GM19438 (cell line): ENCODE results near the gene DST.
A peak's percentile ranks its signal among the peaks of the same experiment; 100 is the strongest.
"Not testable (repeated sequence)": the region's sequence is repeated elsewhere in the genome, so short reads cannot be mapped to it uniquely, and the experiment has no call there.

Source experiments
- ATAC-seq: cut with Tn5 transposase; IDR thresholded peaks from one replicate; pipeline ENCODE4 v1.9.1; 2021; ENCODE audit warnings: low read depth; ENCODE audit not compliant: unreplicated experiment

Gene DST

GRCh38 chr6:56574292-56574691 lies 68.4 kb downstream of the DST start:
- ATAC-seq: no peak

GRCh38 chr6:56573624-56574023 lies 69.1 kb downstream of the DST start:
- ATAC-seq: no peak

DNA sequence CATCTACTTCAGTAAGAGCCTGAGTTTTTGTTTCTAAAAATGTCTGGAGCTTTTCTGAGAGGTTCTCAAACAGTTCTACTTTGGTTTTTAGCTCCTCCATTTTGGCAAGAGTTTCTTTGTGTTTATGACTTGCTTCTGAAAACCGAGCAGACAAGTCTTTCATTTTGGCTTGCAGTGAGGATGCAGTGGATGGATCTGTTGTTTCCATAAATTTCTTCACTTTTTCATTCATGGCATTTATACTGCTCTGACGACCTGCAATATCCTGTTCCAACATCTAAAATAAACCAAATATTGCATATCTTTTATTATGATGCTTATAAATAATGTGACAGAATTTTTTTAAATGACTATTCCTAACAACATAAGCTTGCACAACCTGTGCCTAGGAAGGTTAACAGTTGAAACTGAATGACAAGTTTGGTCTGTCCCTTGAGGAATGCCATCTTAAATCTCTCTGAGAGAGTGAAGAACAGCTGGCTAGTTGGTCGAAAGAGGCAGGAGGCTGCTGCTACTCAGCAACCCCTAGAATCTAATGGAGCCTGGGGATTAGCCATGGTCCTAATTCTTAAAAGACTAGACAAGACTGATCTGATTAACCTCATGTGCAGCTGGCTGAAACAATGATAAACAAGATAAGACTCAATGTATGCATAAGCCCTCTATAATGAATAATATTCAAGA lies 69.8 kb downstream of the DST start:
- ATAC-seq: no peak

GRCh38 chr6:56571605-56572004 lies 71.1 kb downstream of the DST start:
- no peak for ATAC-seq

- no peak for ATAC-seq
These were observed 72.0 kb downstream of the DST start for GRCh38 chr6:56570413-56571359.

DNA sequence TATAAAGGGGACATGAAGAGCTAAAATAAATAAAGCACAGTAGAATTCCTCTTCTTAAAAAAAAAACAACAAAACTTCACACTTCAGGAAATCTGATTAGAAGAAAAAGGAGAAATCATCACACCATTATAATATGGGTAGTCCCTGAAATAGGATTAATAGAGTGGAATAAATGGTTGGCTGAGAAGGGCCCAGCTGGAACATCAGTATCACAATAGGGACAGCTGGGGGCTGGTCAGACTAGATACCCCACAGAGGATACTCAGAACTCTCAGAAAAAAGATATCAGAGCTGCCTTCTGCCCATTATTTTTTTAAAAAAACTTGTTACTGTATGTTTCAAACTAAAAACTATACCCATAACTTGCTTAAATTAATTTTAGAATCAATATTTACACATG lies 75.2 kb downstream of the DST start:
- no peak for ATAC-seq

DNA sequence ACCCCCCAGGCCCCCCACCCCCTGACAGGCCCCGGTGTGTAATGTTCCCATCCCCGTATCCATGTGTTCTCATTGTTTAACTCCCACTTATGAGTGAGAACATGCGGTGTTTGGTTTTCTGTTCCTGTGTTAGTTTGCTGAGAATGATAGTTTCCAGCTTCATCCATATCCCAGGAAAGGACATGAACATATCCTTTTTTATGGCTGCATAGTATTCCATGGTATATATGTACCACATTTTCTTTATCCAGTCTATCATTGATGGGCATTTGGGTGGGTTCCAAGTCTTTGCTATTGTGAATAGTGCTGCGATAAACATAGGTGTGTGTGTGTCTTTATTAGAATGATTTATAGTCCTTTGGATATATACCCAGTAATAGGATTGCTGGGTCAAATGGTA lies 80.0 kb downstream of the DST start:
- not testable (repeated sequence) for ATAC-seq

DNA sequence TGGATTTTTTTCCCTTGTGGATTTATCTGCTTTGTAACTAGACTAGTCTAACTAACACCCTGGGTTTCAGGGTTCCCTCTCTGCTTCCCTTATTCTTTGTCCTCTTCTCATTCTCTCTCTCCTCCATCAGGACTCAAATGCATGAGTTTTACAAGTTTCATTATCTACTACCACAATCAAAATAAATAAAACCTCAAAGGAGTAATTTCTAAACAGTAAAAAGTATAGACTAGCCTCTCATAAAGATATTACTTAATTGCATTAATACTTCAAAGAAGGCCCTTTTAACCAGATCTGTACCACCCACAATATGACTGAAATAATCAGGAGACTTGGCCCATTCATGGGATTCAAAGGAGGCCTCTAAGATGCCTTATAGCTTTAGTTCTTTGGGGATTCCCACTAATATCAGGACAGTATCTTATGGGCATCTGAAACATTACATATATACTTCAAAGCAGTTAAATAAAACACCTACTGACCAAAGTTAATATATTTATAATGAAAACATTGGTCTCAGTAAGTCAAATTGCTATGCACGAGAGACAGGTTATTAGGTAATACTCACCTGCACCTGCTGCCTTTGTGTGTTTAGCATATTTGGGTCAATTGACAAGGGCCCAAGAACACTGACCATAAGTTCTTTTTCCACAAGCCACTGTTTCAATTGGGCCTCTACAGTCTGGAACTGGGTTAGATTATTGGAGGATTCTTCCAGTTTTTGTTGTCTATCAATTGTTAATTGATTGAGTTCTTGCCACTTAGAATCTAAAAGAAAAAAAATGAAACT lies 85.7 kb downstream of the DST start:
- ATAC-seq: no peak

DNA sequence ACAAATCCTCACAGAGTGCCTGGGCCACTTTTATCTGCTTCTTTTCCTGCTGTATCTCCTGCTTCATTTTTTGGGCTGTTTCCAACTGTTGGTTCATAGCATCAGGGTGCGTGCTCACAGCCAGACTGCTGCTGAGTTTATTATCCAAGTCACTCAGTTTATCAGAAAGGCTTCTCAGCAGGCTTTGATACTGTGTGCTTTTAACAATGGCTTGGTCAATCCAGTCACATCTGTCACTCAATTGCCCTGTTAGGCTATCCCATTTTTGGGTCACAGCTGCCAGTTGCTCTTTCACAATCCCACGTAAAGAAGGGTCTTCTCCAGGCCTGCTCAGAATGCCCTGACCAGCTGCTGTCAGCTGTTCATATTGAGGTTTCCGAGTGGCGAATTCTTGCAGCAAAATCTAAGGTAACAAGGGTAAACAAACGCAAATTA lies 87.2 kb downstream of the DST start:
- no peak for ATAC-seq

DNA sequence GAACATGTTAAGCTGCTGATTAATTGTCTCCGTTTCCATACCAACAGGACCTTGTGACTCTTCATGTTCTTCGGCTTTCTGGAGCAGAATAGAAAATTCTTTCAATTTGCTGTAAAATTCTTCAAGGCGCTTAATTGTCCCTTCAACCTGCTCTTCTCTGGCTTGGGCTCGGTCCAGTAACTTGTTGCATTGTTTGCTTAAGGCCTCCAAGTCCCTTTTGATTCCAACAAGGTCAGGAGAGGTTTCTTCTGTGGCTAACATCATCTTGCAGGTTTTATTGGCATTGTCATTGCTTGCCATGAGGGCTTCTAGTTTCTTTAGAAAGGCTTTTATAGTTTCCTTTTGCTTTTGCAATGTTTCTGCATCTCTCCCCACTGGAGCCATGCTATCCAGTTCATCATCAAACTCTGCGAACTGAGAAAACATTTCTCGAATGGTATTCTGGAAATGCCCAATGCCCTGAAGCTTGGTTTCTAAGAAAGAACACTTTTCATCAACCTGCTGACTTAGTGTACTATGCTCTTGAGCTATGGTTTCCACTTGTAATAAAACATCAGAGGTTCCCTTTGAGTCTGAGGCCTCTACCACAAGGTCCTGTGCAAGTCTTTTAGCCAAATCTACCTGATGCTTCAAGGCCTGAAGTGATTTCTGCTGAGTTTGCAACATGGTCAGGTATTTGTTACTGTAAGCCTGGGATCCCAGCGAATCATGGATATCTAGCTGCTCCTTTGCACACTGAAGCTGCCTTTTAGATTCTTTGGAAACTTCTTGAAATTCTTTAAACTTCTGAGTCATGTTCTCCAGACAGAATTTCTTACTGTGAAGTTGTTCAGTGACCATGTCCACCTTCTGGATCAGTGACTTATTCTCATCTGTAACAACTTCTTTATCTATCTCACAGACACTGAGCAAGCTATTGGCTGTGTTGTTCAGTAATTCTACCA lies 90.2 kb downstream of the DST start:
- no peak for ATAC-seq

GRCh38 chr6:56551409-56552120 lies 91.1 kb downstream of the DST start:
- no peak for ATAC-seq

- no peak for ATAC-seq
These were observed 92.4 kb downstream of the DST start for GRCh38 chr6:56550301-56550700.

DNA sequence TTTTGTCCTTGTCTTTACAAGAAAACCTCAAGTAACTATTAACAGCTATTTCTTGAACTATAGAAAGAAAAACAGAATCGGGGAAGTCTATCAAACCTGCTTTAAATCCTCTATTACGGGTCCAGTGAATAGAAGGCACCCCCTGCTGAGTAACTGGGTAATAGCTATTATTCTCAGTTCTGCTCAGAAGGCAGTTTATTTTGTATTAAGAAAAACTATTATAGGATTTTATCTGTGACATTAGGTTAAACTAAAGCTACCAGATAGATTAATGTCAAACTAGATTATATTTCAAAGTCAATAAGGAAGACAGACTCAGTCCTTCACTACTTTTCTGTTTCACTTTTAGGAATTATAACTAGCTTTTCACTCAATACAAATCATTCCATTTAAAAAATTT lies 93.7 kb downstream of the DST start:
- no peak for ATAC-seq

DNA sequence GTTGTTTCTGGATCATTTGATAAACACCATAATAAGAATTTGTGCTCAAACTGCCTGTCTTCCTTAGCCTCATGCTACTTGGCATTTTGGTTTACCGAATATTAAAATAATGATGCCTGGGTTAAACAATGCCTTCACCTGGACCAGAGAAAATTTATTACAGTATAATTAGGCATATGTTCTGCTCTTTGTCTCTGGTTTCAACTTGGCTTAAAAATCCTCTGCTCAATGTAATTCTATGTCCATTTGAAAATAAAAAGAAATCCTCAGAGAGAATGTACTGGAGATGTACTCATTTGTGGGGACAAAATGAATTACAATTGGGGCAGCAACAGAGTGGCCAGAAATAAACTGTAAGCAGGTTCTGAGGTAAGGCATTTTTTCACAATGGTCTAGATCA lies 95.0 kb downstream of the DST start:
- ATAC-seq: no peak

DNA sequence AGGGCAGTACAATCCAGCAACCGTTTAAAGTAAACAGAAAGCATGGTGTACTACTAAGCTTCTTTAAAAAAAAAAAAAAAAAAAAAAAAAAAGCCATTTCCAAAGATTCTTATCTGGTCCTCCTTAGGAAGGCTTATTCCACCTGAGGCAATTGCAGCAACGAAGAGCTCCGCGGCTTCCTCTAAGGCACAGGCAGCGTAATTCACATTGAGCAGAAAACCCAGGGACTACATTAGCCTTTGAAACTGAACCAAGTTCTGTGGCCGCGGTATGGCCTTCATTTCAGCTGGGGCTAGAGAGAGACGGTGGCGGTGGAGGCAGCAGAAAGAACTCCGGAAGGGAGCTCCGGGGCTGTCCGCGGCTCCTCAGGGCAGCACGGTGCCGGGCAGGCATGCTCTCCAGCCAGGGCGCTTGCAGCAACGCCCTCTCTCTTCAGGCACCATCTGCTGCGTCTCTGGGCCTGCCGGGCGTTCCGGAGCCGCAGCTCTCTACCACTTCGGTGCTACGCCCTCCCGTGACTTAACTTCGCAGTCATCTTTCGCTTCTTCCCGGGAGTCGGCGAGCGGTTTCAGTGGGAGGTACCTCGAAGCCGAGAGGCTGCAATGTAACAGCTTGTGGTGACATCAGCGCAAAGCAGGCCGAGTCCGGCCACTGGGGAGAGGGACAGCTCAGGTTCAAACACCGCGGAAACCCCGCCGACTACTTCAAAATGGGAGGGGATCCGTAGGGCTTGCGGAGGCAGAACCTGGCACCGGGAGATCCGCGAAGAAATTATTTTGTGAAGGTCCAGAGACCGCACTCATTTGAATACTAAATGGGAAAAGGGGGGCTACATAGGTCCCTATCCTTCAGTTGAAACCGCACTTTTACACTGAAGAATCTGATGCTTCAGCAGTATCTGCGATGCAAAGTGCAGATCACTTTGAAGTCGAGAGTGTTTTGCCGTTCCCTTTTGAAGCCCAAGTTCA lies 100.0 kb downstream of the DST start:
- peak; percentile 95 for ATAC-seq

- no peak for ATAC-seq
These were observed 100.8 kb downstream of the DST start for GRCh38 chr6:56541741-56542360.

GRCh38 chr6:56541030-56541600 lies 101.6 kb downstream of the DST start:
- ATAC-seq: no peak
